ENCODE data around the gene CYBRD1. TPM values are rescaled to one million over a fixed set of nuclear protein-coding genes. Genes with fewer than 3 reads are reported as not detected.

Gene CYBRD1
- polyA plus RNA-seq, 1 donor (not counting 4 experiments of a cell fraction or from before 2014, with no cell fraction given): 72.7 TPM

DNA sequence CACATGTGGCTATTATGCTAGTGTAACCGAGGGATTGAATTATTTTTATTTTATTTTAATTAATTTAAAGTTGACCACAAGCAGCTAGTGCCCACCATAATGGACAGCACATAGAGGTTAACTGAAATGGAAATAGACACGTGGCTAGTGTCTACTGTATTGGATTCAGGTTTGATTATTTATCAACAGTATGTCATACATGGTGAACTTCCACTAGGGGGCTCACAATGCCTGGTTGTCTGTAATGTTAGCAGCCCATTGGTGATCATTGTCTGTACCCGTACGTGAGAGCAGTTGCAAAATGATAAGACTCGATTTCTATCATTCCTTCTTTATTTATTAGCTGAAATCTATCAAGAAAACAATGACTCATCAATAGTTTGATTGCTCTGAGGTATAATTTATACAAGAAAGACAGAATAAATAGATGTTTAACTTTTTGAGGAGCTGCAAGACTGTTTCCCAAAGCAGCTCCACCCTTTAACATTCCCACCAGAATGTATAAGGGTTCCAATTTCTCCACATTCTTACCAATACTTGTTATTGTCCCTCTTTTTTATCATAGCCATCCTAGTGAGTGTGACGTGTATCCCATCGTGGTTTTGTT is 76.5 kb downstream of the CYBRD1 start:
- no peak overlapping the region for H3K27ac ChIP-seq (ENCODE audit: control insufficient read depth, insufficient read depth, low read length)
- TF ChIP-seq, protein P1, sequence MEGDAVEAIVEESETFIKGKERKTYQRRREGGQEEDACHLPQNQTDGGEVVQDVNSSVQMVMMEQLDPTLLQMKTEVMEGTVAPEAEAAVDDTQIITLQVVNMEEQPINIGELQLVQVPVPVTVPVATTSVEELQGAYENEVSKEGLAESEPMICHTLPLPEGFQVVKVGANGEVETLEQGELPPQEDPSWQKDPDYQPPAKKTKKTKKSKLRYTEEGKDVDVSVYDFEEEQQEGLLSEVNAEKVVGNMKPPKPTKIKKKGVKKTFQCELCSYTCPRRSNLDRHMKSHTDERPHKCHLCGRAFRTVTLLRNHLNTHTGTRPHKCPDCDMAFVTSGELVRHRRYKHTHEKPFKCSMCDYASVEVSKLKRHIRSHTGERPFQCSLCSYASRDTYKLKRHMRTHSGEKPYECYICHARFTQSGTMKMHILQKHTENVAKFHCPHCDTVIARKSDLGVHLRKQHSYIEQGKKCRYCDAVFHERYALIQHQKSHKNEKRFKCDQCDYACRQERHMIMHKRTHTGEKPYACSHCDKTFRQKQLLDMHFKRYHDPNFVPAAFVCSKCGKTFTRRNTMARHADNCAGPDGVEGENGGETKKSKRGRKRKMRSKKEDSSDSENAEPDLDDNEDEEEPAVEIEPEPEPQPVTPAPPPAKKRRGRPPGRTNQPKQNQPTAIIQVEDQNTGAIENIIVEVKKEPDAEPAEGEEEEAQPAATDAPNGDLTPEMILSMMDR (optimal IDR thresholded peaks at IDR 0.05 in 1 of 3, IDR thresholded peaks at IDR 0.05 in 1 of 3, conservative IDR thresholded peaks at IDR 0.05 in 1 of 3; ENCODE audit: extremely low read depth in 1 of 3, insufficient read depth in 2 of 3, low read length in 3 of 3): peak; percentile 70 to 82 (median 77)
- no peak for TF ChIP-seq EZH2 (IDR thresholded peaks at IDR 0.05; ENCODE audit: low read length)
- no peaks in the 10 kb centered on the region for H4K20me1 ChIP-seq (ENCODE audit: control insufficient read depth, extremely low read depth, insufficient read depth, low read length)
- peaks cover 26% of the 10 kb centered on the region for H3K4me1 ChIP-seq (ENCODE audit: control insufficient read depth, extremely low read depth, insufficient read depth, low read length)
- no peaks in the 10 kb centered on the region for H3K9me3 ChIP-seq (ENCODE audit: control insufficient read depth, low read depth, low read length)
- peak overlapping the region; percentile 37 for H3K4me2 ChIP-seq (ENCODE audit: control insufficient read depth, extremely low read depth, insufficient read depth, low read depth, low read length)
- peak overlapping the region; percentile 40 for H2AFZ ChIP-seq (ENCODE audit: control insufficient read depth, low read length)
- H3K4me3 ChIP-seq (ENCODE audit: control insufficient read depth in 2 of 3, extremely low read depth in 1 of 3, insufficient read depth in 2 of 3, low read depth in 1 of 3, low read length in 3 of 3): no peak overlapping the region
- no peaks in the 10 kb centered on the region for H3K79me2 ChIP-seq (ENCODE audit: control insufficient read depth, insufficient read depth, low read length)
- DNase-seq (ENCODE audit: low read depth, low spot score) (no peak), FAIRE-seq (peak; percentile 91)
- no peaks in the 10 kb centered on the region for H3K36me3 ChIP-seq (ENCODE audit: control insufficient read depth in 2 of 2, extremely low read depth in 1 of 2, insufficient read depth in 2 of 2, low read length in 2 of 2)
- dilution Hi-C loops (cut with MboI; ENCODE audit: extremely low pct_ligation_motif_present, low sequenced_read_pairs): no loop called here
- H3K9ac ChIP-seq (ENCODE audit: control insufficient read depth, extremely low read depth, insufficient read depth, low read length): no peak overlapping the region
- H3K27me3 ChIP-seq (ENCODE audit: control insufficient read depth, extremely low read depth, insufficient read depth, low read length): no peaks in the 10 kb centered on the region
- H3K9me1 ChIP-seq (ENCODE audit: control insufficient read depth, extremely low read depth, insufficient read depth, low read length): peaks cover 3% of the 10 kb centered on the region

DNA sequence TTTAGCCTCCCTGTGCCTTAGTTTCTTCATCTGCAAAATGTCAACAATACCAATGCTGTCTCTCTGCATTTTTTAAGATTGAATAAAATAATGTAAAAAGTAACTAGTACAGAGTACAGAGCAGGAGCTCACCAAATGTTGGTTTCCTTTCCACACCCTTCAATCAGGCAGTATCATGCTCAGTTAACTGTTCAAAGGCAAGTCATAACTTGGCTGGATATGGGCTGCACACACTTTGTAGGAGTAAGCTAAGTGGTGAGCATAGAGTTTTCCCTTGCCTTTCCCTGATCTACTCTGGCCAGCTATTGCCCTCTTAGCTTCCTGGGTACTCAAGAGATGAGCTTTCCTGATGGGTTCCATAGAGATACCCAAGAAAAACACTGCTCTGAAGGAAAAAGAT is 77.9 kb downstream of the CYBRD1 start:
- Histone ChIP-seq H4K20me1 (ENCODE audit: control insufficient read depth, extremely low read depth, insufficient read depth, low read length) (no peaks in the 10 kb centered on the region), H3K4me1 (ENCODE audit: control insufficient read depth, extremely low read depth, insufficient read depth, low read length) (peaks cover 24% of the 10 kb centered on the region), H3K79me2 (ENCODE audit: control insufficient read depth, insufficient read depth, low read length) (no peaks in the 10 kb centered on the region), H3K36me3 (ENCODE audit: control insufficient read depth in 2 of 2, extremely low read depth in 1 of 2, insufficient read depth in 2 of 2, low read length in 2 of 2) (no peaks in the 10 kb centered on the region), H3K27me3 (ENCODE audit: control insufficient read depth, extremely low read depth, insufficient read depth, low read length) (no peaks in the 10 kb centered on the region), H3K4me3 (ENCODE audit: control insufficient read depth in 2 of 3, extremely low read depth in 1 of 3, insufficient read depth in 2 of 3, low read depth in 1 of 3, low read length in 3 of 3) (no peak overlapping the region), H3K9ac (ENCODE audit: control insufficient read depth, extremely low read depth, insufficient read depth, low read length) (no peak overlapping the region), H3K9me1 (ENCODE audit: control insufficient read depth, extremely low read depth, insufficient read depth, low read length) (peaks cover 3% of the 10 kb centered on the region), H2AFZ (ENCODE audit: control insufficient read depth, low read length) (peak overlapping the region; percentile 23), H3K4me2 (ENCODE audit: control insufficient read depth, extremely low read depth, insufficient read depth, low read depth, low read length) (peak overlapping the region; percentile 35), H3K9me3 (ENCODE audit: control insufficient read depth, low read depth, low read length) (no peaks in the 10 kb centered on the region), H3K27ac (ENCODE audit: control insufficient read depth, insufficient read depth, low read length) (no peak overlapping the region)
- no peak for TF ChIP-seq EZH2 (IDR thresholded peaks at IDR 0.05; ENCODE audit: low read length)
- TF ChIP-seq, protein P1 (optimal IDR thresholded peaks at IDR 0.05 in 1 of 3, IDR thresholded peaks at IDR 0.05 in 1 of 3, conservative IDR thresholded peaks at IDR 0.05 in 1 of 3; ENCODE audit: extremely low read depth in 1 of 3, insufficient read depth in 2 of 3, low read length in 3 of 3): no peak
- dilution Hi-C loops (cut with MboI; ENCODE audit: extremely low pct_ligation_motif_present, low sequenced_read_pairs): no loop called here
- no peak for DNase-seq (ENCODE audit: low read depth, low spot score)
- FAIRE-seq: peak; percentile 84
